ENCODE measurements around the gene PPP1CC. TPM values are rescaled to one million over a fixed set of nuclear protein-coding genes. Genes with fewer than 3 reads are reported as not detected.

The PPP1CC gene
- polyA plus RNA-seq, 1 of the 3 experiments (the other 2 are of a cell fraction): 62.0 TPM

GRCh38 chr12:110705309-110705708 is 37.4 kb downstream of the PPP1CC start:
- no peak for DNase-seq
- WGBS (ENCODE audit: low lambda C conversion rate): 62% methylated on average over 3 of the region's 3 CpGs
- H3K4me2 ChIP-seq: no peak overlapping the region
- no peak overlapping the region for H2AFZ ChIP-seq (ENCODE audit: low read depth)
- H3K27ac ChIP-seq (ENCODE audit: low read depth in 2 of 2, low read length in 1 of 2): no peak overlapping the region
- no peaks in the 10 kb centered on the region for H3K9me3 ChIP-seq
- H3K9ac ChIP-seq: no peak overlapping the region
- H3K36me3 ChIP-seq (replicated peaks in 1 of 2; ENCODE audit: control insufficient read depth in 1 of 2, insufficient read depth in 2 of 2, low read length in 1 of 2): no peaks in the 10 kb centered on the region
- H3K27me3 ChIP-seq (ENCODE audit: insufficient read depth): no peaks in the 10 kb centered on the region
- no peaks in the 10 kb centered on the region for H3K9me2 ChIP-seq
- H3K4me1 ChIP-seq (ENCODE audit: control insufficient read depth in 1 of 2, insufficient read depth in 2 of 2, low read depth in 1 of 2, low read length in 1 of 2): no peaks in the 10 kb centered on the region
- ChIA-PET CTCF (interaction anchor here (1.1 to 1.6 kb wide), 3 partner anchors 11 to 141 kb away, joined by 3 to 4 read pairs (median 4); partner anchors contain the start of gene CCDC63), POLR2A (interaction anchor here (0.8 kb wide), 1 partner anchor 11 kb away, joined by 3 read pairs; no protein-coding TSS in a partner anchor)
- no peak for TF ChIP-seq MAX (IDR thresholded peaks at IDR 0.05; ENCODE audit: low read depth)
- no peak for TF ChIP-seq USF1 (IDR thresholded peaks at IDR 0.05; ENCODE audit: borderline replicate concordance, low read depth)
- TF ChIP-seq YY1 (IDR thresholded peaks at IDR 0.05; ENCODE audit: low read depth): no peak
- no peak for TF ChIP-seq TCF12 (IDR thresholded peaks at IDR 0.05)
- no peak for TF ChIP-seq FOSL2 (IDR thresholded peaks at IDR 0.05; ENCODE audit: borderline replicate concordance, low read depth)
- TF ChIP-seq RFX5 (IDR thresholded peaks at IDR 0.05; ENCODE audit: low read length): no peak
- no peak for TF ChIP-seq REST (IDR thresholded peaks at IDR 0.05; ENCODE audit: low read depth, low read length)
- TF ChIP-seq TEAD4 (IDR thresholded peaks at IDR 0.05; ENCODE audit: borderline replicate concordance, insufficient read depth): no peak
- TF ChIP-seq EP300 (IDR thresholded peaks at IDR 0.05; ENCODE audit: borderline replicate concordance in 1 of 2, low read depth in 1 of 2, low read length in 1 of 2): no peak
- H4K20me1 ChIP-seq (ENCODE audit: insufficient read depth): no peaks in the 10 kb centered on the region
- H3F3A ChIP-seq (replicated peaks; ENCODE audit: insufficient read depth): no peaks in the 10 kb centered on the region
- H3K79me2 ChIP-seq (ENCODE audit: insufficient read depth): no peaks in the 10 kb centered on the region
- no peak overlapping the region for H3K4me3 ChIP-seq (ENCODE audit: low read depth in 2 of 2, low read length in 1 of 2)

GRCh38 chr12:110704750-110705149 is 37.9 kb downstream of the PPP1CC start:
- peaks cover 0 to 3% of the 10 kb centered on the region in 2 experiments; a peak in 1 of 4 replicates for H3K4me1 ChIP-seq (ENCODE audit: control insufficient read depth in 1 of 2, insufficient read depth in 2 of 2, low read depth in 1 of 2, low read length in 1 of 2)
- no peak for DNase-seq
- no peak overlapping the region for H3K27ac ChIP-seq (ENCODE audit: low read depth in 2 of 2, low read length in 1 of 2)
- CTCF ChIA-PET: interaction anchor here (0.8 to 1.6 kb wide), 4 partner anchors 11 to 153 kb away, joined by 3 to 4 read pairs (median 4); partner anchors contain the start of gene CCDC63
- 30% methylated on average over 5 of the region's 5 CpGs for WGBS (ENCODE audit: low lambda C conversion rate)
- H4K20me1 ChIP-seq (ENCODE audit: insufficient read depth): no peaks in the 10 kb centered on the region
- no peak overlapping the region for H3K9ac ChIP-seq
- peak; percentile 36 for TF ChIP-seq CTCF (IDR thresholded peaks at IDR 0.05)
- TF ChIP-seq REST (IDR thresholded peaks at IDR 0.05; ENCODE audit: low read depth, low read length): no peak
- TF ChIP-seq RAD21 (IDR thresholded peaks at IDR 0.05; ENCODE audit: low read length): peak; percentile 17; the same call in 1 of the 2 replicates
- no peak for TF ChIP-seq EP300 (IDR thresholded peaks at IDR 0.05; ENCODE audit: borderline replicate concordance in 1 of 2, low read depth in 1 of 2, low read length in 1 of 2)
- TF ChIP-seq SMC3 (IDR thresholded peaks at IDR 0.05; ENCODE audit: low read depth, low read length): peak; percentile 32; the same call in 1 of the 2 replicates
- TF ChIP-seq GABPA (IDR thresholded peaks at IDR 0.05; ENCODE audit: low read depth): no peak
- TF ChIP-seq NRF1 (IDR thresholded peaks at IDR 0.05; ENCODE audit: low read depth, low read length): no peak
- no peak overlapping the region for H3K4me3 ChIP-seq (ENCODE audit: low read depth in 2 of 2, low read length in 1 of 2)
- H3K9me3 ChIP-seq: no peaks in the 10 kb centered on the region
- H3K36me3 ChIP-seq (replicated peaks in 1 of 2; ENCODE audit: control insufficient read depth in 1 of 2, insufficient read depth in 2 of 2, low read length in 1 of 2): no peaks in the 10 kb centered on the region
- H3K27me3 ChIP-seq (ENCODE audit: insufficient read depth): no peaks in the 10 kb centered on the region
- H3F3A ChIP-seq (replicated peaks; ENCODE audit: insufficient read depth): no peaks in the 10 kb centered on the region
- H3K9me2 ChIP-seq: no peaks in the 10 kb centered on the region
- H2AFZ ChIP-seq (ENCODE audit: low read depth): no peak overlapping the region
- no peak overlapping the region for H3K4me2 ChIP-seq
- POLR2A ChIA-PET: interaction anchor here (0.8 kb wide), 1 partner anchor 11 kb away, joined by 3 read pairs; no protein-coding TSS in a partner anchor
- no peaks in the 10 kb centered on the region for H3K79me2 ChIP-seq (ENCODE audit: insufficient read depth)

Data from SK-N-SH (cell line).